ENCODE data around the gene NUP62.
"Not testable (repeated sequence)": the region's sequence is repeated elsewhere in the genome, so short reads cannot be mapped to it uniquely, and the experiment has no call there.

The NUP62 gene

GRCh38 chr19:49929121-49929610, at the start of gene NUP62, which contains the start of gene ATF5:
TSS of gene NUP62 (minus strand) at chr19:49929504. CDS start at chr19:49909807, 19,697 bp downstream.
TSS of gene ATF5 (plus strand) at chr19:49929205. CDS start at chr19:49930851, 1,646 bp downstream.
- H3K9me3 ChIP-seq (ENCODE audit: control insufficient read depth, low read length) = no peaks in the 10 kb centered on the region
- peaks cover 20% of the 10 kb centered on the region for H3K4me1 ChIP-seq (ENCODE audit: control insufficient read depth, insufficient read depth, low read length)
- peak within 1 kb of the TSS; percentile 93 for H3K9ac ChIP-seq (ENCODE audit: low read length)
- peak within 1 kb of the TSS; percentile 97 for H3K4me3 ChIP-seq (ENCODE audit: low read length)
- peak; percentile 92 for DNase-seq (ENCODE audit: low read depth)
- H3K36me3 ChIP-seq (ENCODE audit: control insufficient read depth, insufficient read depth, low read length, severe bottlenecking) = peaks cover 31% of the 10 kb centered on the region
- H3K27me3 ChIP-seq (replicated peaks; ENCODE audit: control insufficient read depth, insufficient read depth, low read length) = no peaks in the 10 kb centered on the region

DNA sequence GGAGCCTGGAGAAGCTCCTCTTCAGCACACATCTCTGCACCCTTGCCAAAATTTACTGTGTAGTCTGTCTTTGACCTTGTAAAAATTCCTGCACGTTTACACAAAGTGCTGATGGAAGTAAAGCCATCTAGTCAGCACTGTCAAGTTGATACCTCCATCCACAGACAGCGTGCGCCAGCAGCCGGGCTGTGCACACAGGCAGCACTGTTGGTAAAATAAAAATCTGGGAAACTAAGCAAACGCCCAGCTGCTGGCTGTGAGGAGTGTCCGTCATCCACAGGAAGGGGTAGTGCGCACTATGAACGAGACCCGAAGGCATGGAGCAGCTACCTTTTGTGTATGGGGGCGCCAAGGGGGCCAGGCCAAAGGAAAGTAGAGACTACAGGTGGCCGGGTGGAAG, 49.0 kb upstream of the NUP62 start:
- Histone ChIP-seq H3K9ac (ENCODE audit: low read length) (no peak overlapping the region), H3K27me3 (replicated peaks; ENCODE audit: control insufficient read depth, insufficient read depth, low read length) (no peaks in the 10 kb centered on the region), H3K9me3 (ENCODE audit: control insufficient read depth, low read length) (no peaks in the 10 kb centered on the region), H3K36me3 (ENCODE audit: control insufficient read depth, insufficient read depth, low read length, severe bottlenecking) (peaks cover 27% of the 10 kb centered on the region), H3K4me3 (ENCODE audit: low read length) (no peak overlapping the region), H3K4me1 (ENCODE audit: control insufficient read depth, insufficient read depth, low read length) (no peaks in the 10 kb centered on the region)
- no peak for DNase-seq (ENCODE audit: low read depth)

DNA sequence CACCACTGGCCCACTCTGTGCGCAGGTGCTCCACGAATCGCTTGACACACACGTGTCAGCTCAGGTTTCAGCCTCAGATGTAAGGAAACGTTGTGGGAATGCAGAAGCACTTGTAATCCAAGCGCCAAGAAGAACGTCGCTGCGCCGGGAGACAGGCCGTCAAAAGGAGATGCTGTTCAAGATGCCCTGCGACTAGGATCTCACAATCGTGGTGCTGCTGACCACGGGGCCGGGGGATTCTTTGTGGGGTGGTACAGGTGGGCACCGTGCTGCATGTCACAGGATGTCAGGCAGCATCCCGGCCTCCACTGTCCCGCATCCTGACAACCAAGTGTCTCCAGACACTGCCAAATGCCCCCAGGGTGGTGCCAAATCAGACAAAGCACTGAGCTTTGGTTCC, 48.6 kb upstream of the NUP62 start:
- no peaks in the 10 kb centered on the region for H3K4me1 ChIP-seq (ENCODE audit: control insufficient read depth, insufficient read depth, low read length)
- H3K36me3 ChIP-seq (ENCODE audit: control insufficient read depth, insufficient read depth, low read length, severe bottlenecking) = peaks cover 27% of the 10 kb centered on the region
- H3K9me3 ChIP-seq (ENCODE audit: control insufficient read depth, low read length) = no peaks in the 10 kb centered on the region
- H3K9ac ChIP-seq (ENCODE audit: low read length) = no peak overlapping the region
- H3K27me3 ChIP-seq (replicated peaks; ENCODE audit: control insufficient read depth, insufficient read depth, low read length) = no peaks in the 10 kb centered on the region
- DNase-seq (ENCODE audit: low read depth) = no peak
- no peak overlapping the region for H3K4me3 ChIP-seq (ENCODE audit: low read length)

DNA sequence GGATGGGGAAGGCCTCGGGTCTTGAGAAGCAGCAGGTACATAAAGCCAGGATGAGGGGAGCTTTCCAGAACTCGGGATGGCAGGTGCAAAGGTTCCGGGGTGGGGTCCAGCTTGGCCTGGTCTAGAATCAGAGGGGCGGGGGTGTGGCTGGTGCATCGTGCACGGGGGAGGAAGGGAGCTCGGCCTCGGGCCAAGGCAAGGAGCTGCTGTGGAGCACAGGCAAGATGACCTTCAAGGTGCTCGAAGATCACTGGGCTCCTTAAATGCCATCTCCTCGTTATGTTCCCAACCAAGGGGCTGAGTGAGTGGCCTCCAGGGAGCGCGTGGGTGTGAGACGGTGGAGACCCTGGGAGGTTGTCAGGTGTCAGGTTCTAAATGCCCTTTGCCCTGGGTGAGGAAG, 47.8 kb upstream of the NUP62 start:
- H3K36me3 ChIP-seq (ENCODE audit: control insufficient read depth, insufficient read depth, low read length, severe bottlenecking) = peaks cover 27% of the 10 kb centered on the region
- no peak overlapping the region for H3K4me3 ChIP-seq (ENCODE audit: low read length)
- no peak overlapping the region for H3K9ac ChIP-seq (ENCODE audit: low read length)
- peaks cover 3% of the 10 kb centered on the region for H3K27me3 ChIP-seq (replicated peaks; ENCODE audit: control insufficient read depth, insufficient read depth, low read length)
- no peak for DNase-seq (ENCODE audit: low read depth)
- H3K4me1 ChIP-seq (ENCODE audit: control insufficient read depth, insufficient read depth, low read length) = no peaks in the 10 kb centered on the region
- no peaks in the 10 kb centered on the region for H3K9me3 ChIP-seq (ENCODE audit: control insufficient read depth, low read length)

DNA sequence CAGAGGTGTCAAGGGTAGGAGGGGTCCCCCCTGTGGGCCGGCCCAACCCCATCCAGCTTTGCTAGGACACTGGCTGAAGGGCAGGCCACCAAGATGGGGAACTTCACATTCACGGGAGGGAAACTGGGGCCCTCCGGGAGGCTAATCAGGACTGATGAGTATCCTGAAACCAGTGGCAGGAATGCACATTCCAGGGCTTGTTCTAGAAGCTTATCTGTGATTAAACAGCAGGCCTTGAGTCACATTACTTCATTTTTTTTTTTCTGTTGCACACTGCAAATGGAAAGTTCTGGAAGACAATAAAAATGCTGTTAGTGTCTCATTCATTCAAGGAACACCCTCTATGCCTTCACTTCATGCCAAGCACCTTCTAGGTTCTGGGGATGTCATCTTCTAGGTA, 47.2 kb upstream of the NUP62 start:
- no peak overlapping the region for H3K4me3 ChIP-seq (ENCODE audit: low read length)
- H3K27me3 ChIP-seq (replicated peaks; ENCODE audit: control insufficient read depth, insufficient read depth, low read length) = peaks cover 8% of the 10 kb centered on the region
- no peak for DNase-seq (ENCODE audit: low read depth)
- H3K36me3 ChIP-seq (ENCODE audit: control insufficient read depth, insufficient read depth, low read length, severe bottlenecking) = peaks cover 22% of the 10 kb centered on the region
- no peaks in the 10 kb centered on the region for H3K4me1 ChIP-seq (ENCODE audit: control insufficient read depth, insufficient read depth, low read length)
- no peak overlapping the region for H3K9ac ChIP-seq (ENCODE audit: low read length)
- H3K9me3 ChIP-seq (ENCODE audit: control insufficient read depth, low read length) = no peaks in the 10 kb centered on the region

- Histone ChIP-seq H3K4me3 (ENCODE audit: low read length) (no peak overlapping the region), H3K27me3 (replicated peaks; ENCODE audit: control insufficient read depth, insufficient read depth, low read length) (peaks cover 8% of the 10 kb centered on the region), H3K9ac (ENCODE audit: low read length) (no peak overlapping the region), H3K36me3 (ENCODE audit: control insufficient read depth, insufficient read depth, low read length, severe bottlenecking) (peaks cover 21% of the 10 kb centered on the region), H3K4me1 (ENCODE audit: control insufficient read depth, insufficient read depth, low read length) (no peaks in the 10 kb centered on the region), H3K9me3 (ENCODE audit: control insufficient read depth, low read length) (no peaks in the 10 kb centered on the region)
- DNase-seq (ENCODE audit: low read depth) = no peak
Observed at GRCh38 chr19:49975051-49975450, 45.7 kb upstream of the NUP62 start.

GRCh38 chr19:49973987-49974386, 44.7 kb upstream of the NUP62 start:
- no peak overlapping the region for H3K9ac ChIP-seq (ENCODE audit: low read length)
- no peak overlapping the region for H3K4me3 ChIP-seq (ENCODE audit: low read length)
- H3K4me1 ChIP-seq (ENCODE audit: control insufficient read depth, insufficient read depth, low read length) = no peaks in the 10 kb centered on the region
- DNase-seq (ENCODE audit: low read depth) = no peak
- no peaks in the 10 kb centered on the region for H3K9me3 ChIP-seq (ENCODE audit: control insufficient read depth, low read length)
- peaks cover 12% of the 10 kb centered on the region for H3K27me3 ChIP-seq (replicated peaks; ENCODE audit: control insufficient read depth, insufficient read depth, low read length)
- H3K36me3 ChIP-seq (ENCODE audit: control insufficient read depth, insufficient read depth, low read length, severe bottlenecking) = peaks cover 19% of the 10 kb centered on the region

DNA sequence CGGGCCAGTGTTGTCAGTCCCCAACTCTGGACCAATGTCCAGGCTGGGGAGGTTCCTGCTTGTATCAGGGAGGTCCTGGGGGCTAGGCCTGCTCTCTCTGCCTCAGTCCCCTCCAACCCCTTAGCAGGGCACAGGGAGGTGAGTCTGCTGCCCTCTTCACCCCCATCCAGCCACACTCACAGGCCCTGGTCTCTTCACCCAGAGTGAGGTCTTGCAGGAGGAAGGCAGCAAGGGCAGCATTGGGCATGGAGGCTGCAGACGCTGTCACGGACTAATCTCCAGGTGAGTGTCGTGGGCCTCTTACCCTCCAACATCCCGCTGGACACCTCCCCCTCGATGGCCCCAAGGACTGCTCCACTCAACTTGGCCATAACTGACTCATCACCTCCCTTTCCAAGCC, 43.5 kb upstream of the NUP62 start:
- peaks cover 15% of the 10 kb centered on the region for H3K27me3 ChIP-seq (replicated peaks; ENCODE audit: control insufficient read depth, insufficient read depth, low read length)
- H3K9ac ChIP-seq (ENCODE audit: low read length) = no peak overlapping the region
- H3K9me3 ChIP-seq (ENCODE audit: control insufficient read depth, low read length) = no peaks in the 10 kb centered on the region
- no peak overlapping the region for H3K4me3 ChIP-seq (ENCODE audit: low read length)
- no peaks in the 10 kb centered on the region for H3K4me1 ChIP-seq (ENCODE audit: control insufficient read depth, insufficient read depth, low read length)
- H3K36me3 ChIP-seq (ENCODE audit: control insufficient read depth, insufficient read depth, low read length, severe bottlenecking) = peaks cover 8% of the 10 kb centered on the region
- no peak for DNase-seq (ENCODE audit: low read depth)

GRCh38 chr19:49971991-49972411, 42.7 kb upstream of the NUP62 start:
- Histone ChIP-seq H3K9me3 (ENCODE audit: control insufficient read depth, low read length) (no peaks in the 10 kb centered on the region), H3K9ac (ENCODE audit: low read length) (no peak overlapping the region), H3K36me3 (ENCODE audit: control insufficient read depth, insufficient read depth, low read length, severe bottlenecking) (peaks cover 5% of the 10 kb centered on the region), H3K4me3 (ENCODE audit: low read length) (no peak overlapping the region), H3K4me1 (ENCODE audit: control insufficient read depth, insufficient read depth, low read length) (no peaks in the 10 kb centered on the region), H3K27me3 (replicated peaks; ENCODE audit: control insufficient read depth, insufficient read depth, low read length) (peaks cover 15% of the 10 kb centered on the region)
- DNase-seq (ENCODE audit: low read depth) = no peak

- not testable (repeated sequence) for DNase-seq (ENCODE audit: low read depth); H3K4me3 ChIP-seq (ENCODE audit: low read length); H3K9ac ChIP-seq (ENCODE audit: low read length); H3K9me3 ChIP-seq (ENCODE audit: control insufficient read depth, low read length); H3K4me1 ChIP-seq (ENCODE audit: control insufficient read depth, insufficient read depth, low read length); H3K36me3 ChIP-seq (ENCODE audit: control insufficient read depth, insufficient read depth, low read length, severe bottlenecking)
- H3K27me3 ChIP-seq (replicated peaks; ENCODE audit: control insufficient read depth, insufficient read depth, low read length) = peaks cover 20% of the 10 kb centered on the region
Observed at GRCh38 chr19:49969355-49969754, 40.1 kb upstream of the NUP62 start.

DNA sequence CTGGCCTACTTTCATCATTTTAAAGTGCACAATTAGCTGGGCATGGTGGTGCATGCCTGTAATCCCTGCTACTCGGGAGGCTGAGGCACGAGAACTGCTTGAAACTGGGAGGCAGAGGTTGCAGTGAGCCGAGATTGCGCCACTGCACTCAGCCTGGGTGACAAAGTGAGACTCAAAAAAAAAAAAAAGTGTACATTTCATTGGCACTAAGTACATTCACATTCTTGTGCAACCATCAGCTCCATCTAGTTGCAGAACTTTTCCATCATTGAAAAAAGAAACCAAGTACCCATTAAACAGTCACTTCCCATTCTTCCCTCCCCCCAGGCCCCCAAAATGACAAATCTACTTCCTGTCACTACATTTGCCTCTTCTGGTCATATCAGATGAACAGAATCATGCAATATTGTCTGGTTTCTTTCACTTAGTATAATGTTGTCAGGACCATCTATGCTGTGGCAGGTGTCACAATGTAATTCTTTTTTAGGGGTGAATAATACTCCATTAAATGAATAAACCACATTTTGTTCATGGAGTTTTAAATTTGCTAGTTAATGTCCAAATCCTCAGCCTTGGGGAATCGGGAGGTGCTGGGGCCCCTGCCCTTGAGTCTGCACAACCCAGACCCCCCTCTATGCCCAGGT, 39.1 kb upstream of the NUP62 start:
- no peak for DNase-seq (ENCODE audit: low read depth)
- no peak overlapping the region for H3K4me3 ChIP-seq (ENCODE audit: low read length)
- no peak overlapping the region for H3K9ac ChIP-seq (ENCODE audit: low read length)

DNA sequence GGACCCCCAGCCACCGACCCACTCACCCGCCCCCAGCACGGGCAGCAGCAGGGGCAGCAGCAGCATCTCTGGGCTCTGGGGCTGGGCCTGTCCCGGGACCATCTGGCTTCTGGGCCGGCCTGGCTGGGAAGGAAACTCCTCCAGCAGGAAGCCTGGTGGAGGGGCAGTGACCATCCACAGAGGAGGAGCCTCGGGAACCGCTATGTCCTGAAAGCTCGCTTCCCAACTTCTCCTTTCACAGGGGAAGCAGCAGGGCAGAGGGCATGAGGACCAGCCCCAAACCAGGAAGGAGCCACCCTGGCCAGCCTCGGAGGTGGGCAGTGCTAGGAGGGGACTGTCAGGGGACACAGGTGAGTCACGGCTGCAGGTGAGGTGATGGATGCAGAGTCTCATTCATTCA, 31.7 kb upstream of the NUP62 start, which contains the start of gene SIGLEC11:
SIGLEC11 (minus strand) TSS at position 193 of the 400 bp plus-strand sequence; CDS start at position 102, 91 bp downstream.
- not testable (repeated sequence) for DNase-seq (ENCODE audit: low read depth); H3K9me3 ChIP-seq (ENCODE audit: control insufficient read depth, low read length); H3K4me1 ChIP-seq (ENCODE audit: control insufficient read depth, insufficient read depth, low read length); H3K4me3 ChIP-seq (ENCODE audit: low read length); H3K36me3 ChIP-seq (ENCODE audit: control insufficient read depth, insufficient read depth, low read length, severe bottlenecking); H3K9ac ChIP-seq (ENCODE audit: low read length)
- peaks cover 28% of the 10 kb centered on the region for H3K27me3 ChIP-seq (replicated peaks; ENCODE audit: control insufficient read depth, insufficient read depth, low read length)

More for the DNA sequence above, 39.1 kb upstream of the NUP62 start:
- Histone ChIP-seq H3K4me1 (ENCODE audit: control insufficient read depth, insufficient read depth, low read length) (no peaks in the 10 kb centered on the region), H3K36me3 (ENCODE audit: control insufficient read depth, insufficient read depth, low read length, severe bottlenecking) (no peaks in the 10 kb centered on the region), H3K27me3 (replicated peaks; ENCODE audit: control insufficient read depth, insufficient read depth, low read length) (peaks cover 21% of the 10 kb centered on the region), H3K9me3 (ENCODE audit: control insufficient read depth, low read length) (no peaks in the 10 kb centered on the region)

All from adipocyte (in vitro differentiated cells).